ENCODE data around the gene NME1.

Gene NME1

GRCh38 chr17:51132964-51133319, 20.4 kb upstream of the NME1 start:
- TF ChIP-seq CTCF (conservative IDR thresholded peaks at IDR 0.05; ENCODE audit: control insufficient read depth, insufficient read depth, low read depth, low read length) = no peak
- no peak for DNase-seq (ENCODE audit: low read depth)
- H3K4me3 ChIP-seq (ENCODE audit: control insufficient read depth, low read depth, low read length) = no peak overlapping the region

- DNase-seq (ENCODE audit: low read depth) = no peak
- no peak for TF ChIP-seq CTCF (conservative IDR thresholded peaks at IDR 0.05; ENCODE audit: control insufficient read depth, insufficient read depth, low read depth, low read length)
- no peak overlapping the region for H3K4me3 ChIP-seq (ENCODE audit: control insufficient read depth, low read depth, low read length)
Measured at GRCh38 chr17:51133365-51133764, 20.0 kb upstream of the NME1 start.

- H3K4me3 ChIP-seq (ENCODE audit: control insufficient read depth, low read depth, low read length) = no peak overlapping the region
- no peak for DNase-seq (ENCODE audit: low read depth)
- TF ChIP-seq CTCF (conservative IDR thresholded peaks at IDR 0.05; ENCODE audit: control insufficient read depth, insufficient read depth, low read depth, low read length) = no peak
Measured at GRCh38 chr17:51135956-51136355, 17.4 kb upstream of the NME1 start.

GRCh38 chr17:51142597-51142996, 10.8 kb upstream of the NME1 start:
- no peak overlapping the region for H3K4me3 ChIP-seq (ENCODE audit: control insufficient read depth, low read depth, low read length)
- DNase-seq (ENCODE audit: low read depth) = no peak
- no peak for TF ChIP-seq CTCF (conservative IDR thresholded peaks at IDR 0.05; ENCODE audit: control insufficient read depth, insufficient read depth, low read depth, low read length)

- no peak for DNase-seq (ENCODE audit: low read depth)
- no peak for TF ChIP-seq CTCF (conservative IDR thresholded peaks at IDR 0.05; ENCODE audit: control insufficient read depth, insufficient read depth, low read depth, low read length)
- H3K4me3 ChIP-seq (ENCODE audit: control insufficient read depth, low read depth, low read length) = no peak overlapping the region
Measured at GRCh38 chr17:51144266-51145022, 8.9 kb upstream of the NME1 start.

GRCh38 chr17:51147650-51148049, 5.7 kb upstream of the NME1 start:
- TF ChIP-seq CTCF (conservative IDR thresholded peaks at IDR 0.05; ENCODE audit: control insufficient read depth, insufficient read depth, low read depth, low read length) = no peak
- DNase-seq (ENCODE audit: low read depth) = no peak

GRCh38 chr17:51149163-51149562, 4.2 kb upstream of the NME1 start:
- TF ChIP-seq CTCF (conservative IDR thresholded peaks at IDR 0.05; ENCODE audit: control insufficient read depth, insufficient read depth, low read depth, low read length) = no peak
- no peak for DNase-seq (ENCODE audit: low read depth)

More at GRCh38 chr17:51147650-51148049, 5.7 kb upstream of the NME1 start:
- H3K4me3 ChIP-seq (ENCODE audit: control insufficient read depth, low read depth, low read length) = no peak overlapping the region

More at GRCh38 chr17:51149163-51149562, 4.2 kb upstream of the NME1 start:
- no peak overlapping the region for H3K4me3 ChIP-seq (ENCODE audit: control insufficient read depth, low read depth, low read length)

All from fibroblast of mammary gland (primary cell).